ENCODE results near the gene PLA2G6. TPM values are rescaled to one million over a fixed set of nuclear protein-coding genes. Genes with fewer than 3 reads are reported as not detected.

The PLA2G6 gene
- total RNA-seq, 2 donors from 2014 or later, result 60.6 to 60.7 TPM

DNA sequence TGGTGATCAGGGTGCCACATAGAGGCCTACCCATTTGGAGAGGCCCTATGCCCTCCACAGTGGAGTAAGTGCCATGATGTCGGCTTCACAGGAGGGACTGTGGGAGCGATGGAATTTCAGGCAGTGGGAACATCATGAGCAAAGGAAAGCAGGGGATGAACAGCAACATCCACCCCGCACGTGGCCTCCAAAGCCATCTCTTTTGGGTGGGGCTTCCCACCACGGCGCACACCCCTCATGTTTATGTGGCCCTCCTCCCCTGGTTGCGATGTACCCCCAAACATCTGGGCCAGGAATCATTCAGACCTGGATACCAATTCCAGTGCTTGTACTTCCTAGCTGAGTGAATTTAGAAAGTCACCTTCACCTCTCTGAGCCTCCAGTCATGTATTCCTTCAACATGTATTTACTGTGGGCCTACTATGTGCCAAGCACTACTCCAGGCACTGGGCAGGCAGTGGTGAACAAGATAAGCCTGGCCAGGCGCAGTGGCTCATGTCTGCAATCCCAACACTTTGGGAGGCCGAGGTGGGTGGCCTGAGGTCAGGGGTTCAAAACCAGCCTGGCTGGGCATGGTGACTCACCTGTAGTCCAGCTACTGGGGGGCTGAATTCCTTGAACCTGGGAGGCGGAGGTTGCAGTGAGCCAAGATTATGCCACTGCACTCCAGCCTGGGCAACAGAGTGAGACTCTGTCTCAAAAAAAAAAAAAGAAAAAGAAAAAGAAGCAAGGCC is 18.4 kb upstream of the PLA2G6 start:
- 90 to 91% methylated on average over 9 to 10 of the region's 10 CpGs for WGBS, 2 experiments (ENCODE audit: insufficient coverage in 1 of 2, insufficient read length in 1 of 2)
- no peaks in the 10 kb centered on the region for H3K36me3 ChIP-seq (ENCODE audit: control insufficient read depth, insufficient read depth, low read length)
- no peak overlapping the region for H3K4me3 ChIP-seq (ENCODE audit: low read length)
- H3K27me3 ChIP-seq (ENCODE audit: control insufficient read depth, insufficient read depth, low read length, poor library complexity, severe bottlenecking), result peaks cover 6% of the 10 kb centered on the region
- no peak for DNase-seq
- Mint-ChIP-seq H3K4me1 (peaks cover 8% of the 10 kb centered on the region), H3K27me3 (ENCODE audit: insufficient read depth) (peaks cover 11% of the 10 kb centered on the region), H3K27ac (no peak overlapping the region), H3K4me3 (no peak overlapping the region), H3K36me3 (ENCODE audit: low read depth) (no peaks in the 10 kb centered on the region), H3K9me3 (no peaks in the 10 kb centered on the region)
- no peak overlapping the region for H3K9ac ChIP-seq (ENCODE audit: extremely low read depth, low read length, poor library complexity, severe bottlenecking)
- no peaks in the 10 kb centered on the region for H3K9me3 ChIP-seq (ENCODE audit: control insufficient read depth, low read length)
- no peak for TF ChIP-seq CTCF (conservative IDR thresholded peaks at IDR 0.05)
- H3K4me1 ChIP-seq (ENCODE audit: control insufficient read depth, insufficient read depth, low read length), result no peaks in the 10 kb centered on the region
- no peak overlapping the region for H3K27ac ChIP-seq (ENCODE audit: low read depth, low read length)

DNA sequence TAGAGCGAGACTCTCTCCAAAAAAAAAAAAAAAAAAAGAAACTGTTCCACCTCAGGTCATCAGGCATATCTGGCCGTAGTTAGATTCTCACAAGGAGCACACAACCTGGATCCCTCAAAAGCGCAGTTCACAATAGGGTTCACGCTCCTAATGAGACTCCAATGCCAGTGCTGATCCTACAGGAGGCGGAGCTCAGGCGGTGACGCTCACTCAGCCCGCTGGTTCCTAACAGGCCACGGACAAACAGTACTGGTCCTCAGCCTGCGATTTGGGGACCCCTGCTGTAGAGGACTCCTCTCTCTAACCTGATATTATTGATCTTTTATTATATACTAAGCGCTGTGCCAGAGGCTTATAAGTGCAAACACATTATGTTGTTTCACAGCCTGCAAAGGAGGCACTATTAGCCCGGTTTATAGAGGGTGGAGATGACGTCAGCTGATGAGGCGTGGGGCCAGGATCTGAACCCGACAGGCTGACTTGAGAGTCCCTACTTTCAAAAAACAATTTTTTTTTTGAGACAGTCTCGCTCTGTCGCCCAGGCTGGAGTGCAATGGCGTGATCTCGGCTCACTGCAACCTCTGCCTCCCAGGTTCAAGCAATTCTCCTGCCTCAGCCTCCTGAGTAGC is 15.3 kb upstream of the PLA2G6 start:
- DNase-seq, result no peak
- no peaks in the 10 kb centered on the region for H3K9me3 Mint-ChIP-seq

DNA sequence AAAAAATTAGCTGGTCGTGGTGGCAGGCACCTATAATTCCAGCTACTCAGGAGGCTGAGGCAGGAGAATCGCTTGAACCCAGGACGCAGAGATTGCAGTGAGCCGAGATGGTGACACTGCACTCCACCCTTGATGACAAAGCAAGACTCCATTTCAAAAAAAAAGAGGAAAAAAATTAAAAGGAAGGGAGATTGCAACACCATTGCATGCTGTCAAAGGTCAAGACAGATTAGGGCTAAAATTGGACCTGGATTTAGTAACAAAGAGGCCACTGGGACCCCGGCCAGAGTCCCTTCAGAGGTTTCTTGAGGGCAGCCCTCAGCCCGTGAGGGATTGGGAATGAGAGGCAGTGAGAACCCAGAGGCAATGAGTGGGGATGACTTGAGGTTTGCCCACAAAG is 11.9 kb upstream of the PLA2G6 start:
- no peak for TF ChIP-seq CTCF (conservative IDR thresholded peaks at IDR 0.05)
- peak overlapping the region; percentile 30 for H3K27ac Mint-ChIP-seq
- H3K36me3 ChIP-seq (ENCODE audit: control insufficient read depth, insufficient read depth, low read length), result no peaks in the 10 kb centered on the region
- no peaks in the 10 kb centered on the region for H3K4me1 Mint-ChIP-seq
- no peaks in the 10 kb centered on the region for H3K4me1 ChIP-seq (ENCODE audit: control insufficient read depth, insufficient read depth, low read length)
- no peak overlapping the region for H3K9ac ChIP-seq (ENCODE audit: extremely low read depth, low read length, poor library complexity, severe bottlenecking)
- no peak overlapping the region for H3K4me3 ChIP-seq (ENCODE audit: low read length)
- H3K9me3 ChIP-seq (ENCODE audit: control insufficient read depth, low read length), result no peaks in the 10 kb centered on the region
- 84 to 90% methylated on average over 5 to 6 of the region's 6 CpGs for WGBS, 2 experiments (ENCODE audit: insufficient coverage in 1 of 2, insufficient read length in 1 of 2)
- no peaks in the 10 kb centered on the region for H3K27me3 ChIP-seq (ENCODE audit: control insufficient read depth, insufficient read depth, low read length, poor library complexity, severe bottlenecking)
- DNase-seq, result no peak
- peaks cover 5% of the 10 kb centered on the region for H3K9me3 Mint-ChIP-seq
- H3K4me3 Mint-ChIP-seq, result no peak overlapping the region
- H3K27me3 Mint-ChIP-seq (ENCODE audit: insufficient read depth), result peaks cover 24% of the 10 kb centered on the region
- H3K36me3 Mint-ChIP-seq (ENCODE audit: low read depth), result no peaks in the 10 kb centered on the region
- H3K27ac ChIP-seq (ENCODE audit: low read depth, low read length), result no peak overlapping the region

More for the DNA sequence above, 15.3 kb upstream of the PLA2G6 start:
- no peaks in the 10 kb centered on the region for H3K4me1 ChIP-seq (ENCODE audit: control insufficient read depth, insufficient read depth, low read length)
- H3K36me3 ChIP-seq (ENCODE audit: control insufficient read depth, insufficient read depth, low read length), result no peaks in the 10 kb centered on the region
- H3K4me3 Mint-ChIP-seq, result no peak overlapping the region
- no peak overlapping the region for H3K4me3 ChIP-seq (ENCODE audit: low read length)
- no peaks in the 10 kb centered on the region for H3K27me3 ChIP-seq (ENCODE audit: control insufficient read depth, insufficient read depth, low read length, poor library complexity, severe bottlenecking)
- no peaks in the 10 kb centered on the region for H3K36me3 Mint-ChIP-seq (ENCODE audit: low read depth)
- no peak for TF ChIP-seq CTCF (conservative IDR thresholded peaks at IDR 0.05)
- H3K9me3 ChIP-seq (ENCODE audit: control insufficient read depth, low read length), result no peaks in the 10 kb centered on the region
- H3K27ac ChIP-seq (ENCODE audit: low read depth, low read length), result no peak overlapping the region
- 81 to 87% methylated on average over 17 to 18 of the region's 19 CpGs for WGBS, 2 experiments (ENCODE audit: insufficient coverage in 1 of 2, insufficient read length in 1 of 2)
- no peak overlapping the region for H3K27ac Mint-ChIP-seq
- peaks cover 8% of the 10 kb centered on the region for H3K4me1 Mint-ChIP-seq
- H3K9ac ChIP-seq (ENCODE audit: extremely low read depth, low read length, poor library complexity, severe bottlenecking), result no peak overlapping the region
- H3K27me3 Mint-ChIP-seq (ENCODE audit: insufficient read depth), result peaks cover 21% of the 10 kb centered on the region
